Astrocyte (in vitro differentiated cells and primary cell): ENCODE data around the gene RAPGEF5. TPM values are rescaled to one million over a fixed set of nuclear protein-coding genes. Genes with fewer than 3 reads are reported as not detected.

Source experiments
- DNase-seq: peaks from one replicate; pipeline ENCODE4 v3.0.0-alpha.2; 2010; ENCODE audit warnings: low read depth
- FAIRE-seq: peaks from 2 replicates; lab custom pipeline; 2011; peaks lifted over from hg19 to GRCh38; lab: Jason Lieb, UNC
- H2AFZ ChIP-seq: 2 replicates; pipeline ENCODE4 v1.6.0; 2012; ENCODE audit warnings: low read depth, low read length, inconsistent platforms
- H3K27ac ChIP-seq: 2 replicates; pipeline ENCODE4 v1.5.1; 2011; ENCODE audit warnings: low read depth, low read length, inconsistent platforms
- H3K27me3 ChIP-seq: 2 replicates; pipeline ENCODE4 v1.6.0; 2011; ENCODE audit warnings: low read length, inconsistent platforms; ENCODE audit not compliant: insufficient read depth
- H3K36me3 ChIP-seq: 2 replicates; pipeline ENCODE4 v1.5.1; 2011; ENCODE audit warnings: low read length, inconsistent platforms; ENCODE audit not compliant: insufficient read depth
- H3K4me1 ChIP-seq: 2 replicates; pipeline ENCODE4 v1.5.1; 2011; ENCODE audit warnings: low read length, inconsistent platforms; ENCODE audit not compliant: insufficient read depth
- H3K4me2 ChIP-seq: 2 replicates; pipeline ENCODE4 v1.6.0; 2012; ENCODE audit warnings: low read length, inconsistent platforms
- H3K4me3 ChIP-seq: 2 replicates; pipeline ENCODE4 v1.5.1; 2011; ENCODE audit warnings: low read depth, mild to moderate bottlenecking, low read length, inconsistent platforms; ENCODE audit not compliant: insufficient read depth
- H3K79me2 ChIP-seq: 2 replicates; pipeline ENCODE4 v1.6.0; 2012; ENCODE audit warnings: mild to moderate bottlenecking, low read length, inconsistent platforms; ENCODE audit not compliant: insufficient read depth
- H3K9ac ChIP-seq: 2 replicates; pipeline ENCODE4 v1.6.0; 2012; ENCODE audit warnings: mild to moderate bottlenecking, low read length, inconsistent platforms
- H3K9me3 ChIP-seq: 2 replicates; pipeline ENCODE4 v1.5.1; 2012; ENCODE audit warnings: low read depth, mild to moderate bottlenecking, low read length, inconsistent platforms; ENCODE audit not compliant: insufficient read depth
- H4K20me1 ChIP-seq: 2 replicates; pipeline ENCODE4 v1.6.0; 2012; ENCODE audit warnings: low read length, inconsistent platforms; ENCODE audit not compliant: insufficient read depth
- H3K27ac Mint-ChIP-seq: one replicate; pipeline ENCODE4 v1.8.0; 2021; ENCODE audit warnings: mild to moderate bottlenecking, mixed read lengths; ENCODE audit not compliant: unreplicated experiment
- H3K27me3 Mint-ChIP-seq: one replicate; pipeline ENCODE4 v1.8.0; 2021; ENCODE audit warnings: low read depth, mixed read lengths; ENCODE audit not compliant: unreplicated experiment
- H3K36me3 Mint-ChIP-seq: one replicate; pipeline ENCODE4 v1.8.0; 2021; ENCODE audit warnings: low read depth, mixed read lengths; ENCODE audit not compliant: unreplicated experiment
- H3K4me1 Mint-ChIP-seq: one replicate; pipeline ENCODE4 v1.8.0; 2021; ENCODE audit warnings: low read depth, mixed read lengths; ENCODE audit not compliant: unreplicated experiment
- H3K4me3 Mint-ChIP-seq: one replicate; pipeline ENCODE4 v1.8.0; 2021; ENCODE audit warnings: mild to moderate bottlenecking, moderate library complexity, mixed read lengths; ENCODE audit not compliant: unreplicated experiment
- H3K9me3 Mint-ChIP-seq: one replicate; pipeline ENCODE4 v1.8.0; 2021; ENCODE audit warnings: mild to moderate bottlenecking, mixed read lengths; ENCODE audit not compliant: unreplicated experiment
- CTCF ChIP-seq: IDR thresholded peaks from 2 replicates; pipeline ENCODE4 v1.5.1; 2011; ENCODE audit warnings: low read depth, mild to moderate bottlenecking, inconsistent platforms, low read length, moderate library complexity; ENCODE audit not compliant: insufficient read depth
- EZH2 ChIP-seq: IDR thresholded peaks from 2 replicates; pipeline ENCODE4 v1.6.1; 2012; ENCODE audit warnings: mild to moderate bottlenecking, low read length, inconsistent platforms; ENCODE audit not compliant: insufficient read depth
- total RNA-seq: library from RNA; stranded (reverse); gene quantifications from 2 replicates; pipeline ENCODE4 v1.2.1, GENCODE V29; 2021

The RAPGEF5 gene
- total RNA-seq, 1 donor from 2014 or later, result 1.0 TPM

GRCh38 chr7:22090512-22090911 is 266.4 kb downstream of the RAPGEF5 start:
- Mint-ChIP-seq H3K9me3 (no peaks in the 10 kb centered on the region), H3K4me1 (no peaks in the 10 kb centered on the region), H3K27me3 (peaks cover 5% of the 10 kb centered on the region), H3K4me3 (no peak overlapping the region), H3K36me3 (no peaks in the 10 kb centered on the region), H3K27ac (no peak overlapping the region)
- no peak for DNase-seq
- Histone ChIP-seq H3K4me2 (no peak overlapping the region), H3K36me3 (no peaks in the 10 kb centered on the region), H3K9ac (no peak overlapping the region), H3K4me1 (no peaks in the 10 kb centered on the region), H3K27me3 (peaks cover 7% of the 10 kb centered on the region), H4K20me1 (no peaks in the 10 kb centered on the region), H3K9me3 (no peaks in the 10 kb centered on the region), H3K79me2 (no peaks in the 10 kb centered on the region), H3K27ac (no peak overlapping the region), H3K4me3 (no peak overlapping the region), H2AFZ (no peak overlapping the region)
- TF ChIP-seq CTCF (no peak), EZH2 (no peak)
- FAIRE-seq, result no peak

- Histone ChIP-seq H2AFZ (no peak overlapping the region), H3K79me2 (no peaks in the 10 kb centered on the region), H3K27me3 (peaks cover 7% of the 10 kb centered on the region), H3K36me3 (no peaks in the 10 kb centered on the region), H3K9ac (no peak overlapping the region), H3K4me2 (no peak overlapping the region), H3K27ac (no peak overlapping the region), H4K20me1 (no peaks in the 10 kb centered on the region), H3K9me3 (no peaks in the 10 kb centered on the region), H3K4me3 (no peak overlapping the region), H3K4me1 (no peaks in the 10 kb centered on the region)
- FAIRE-seq (no peak), DNase-seq (no peak)
- no peak overlapping the region for H3K4me3 Mint-ChIP-seq
- TF ChIP-seq EZH2 (no peak), CTCF (no peak)
- H3K27me3 Mint-ChIP-seq, result peaks cover 4% of the 10 kb centered on the region
- H3K4me1 Mint-ChIP-seq, result no peaks in the 10 kb centered on the region
- no peak overlapping the region for H3K27ac Mint-ChIP-seq
- H3K9me3 Mint-ChIP-seq, result no peaks in the 10 kb centered on the region
- H3K36me3 Mint-ChIP-seq, result no peaks in the 10 kb centered on the region
Observed at GRCh38 chr7:22090107-22090506, 266.8 kb downstream of the RAPGEF5 start.

- Mint-ChIP-seq H3K4me3 (no peak overlapping the region), H3K27me3 (peaks cover 6% of the 10 kb centered on the region), H3K27ac (no peak overlapping the region), H3K36me3 (no peaks in the 10 kb centered on the region), H3K4me1 (no peaks in the 10 kb centered on the region), H3K9me3 (no peaks in the 10 kb centered on the region)
- Histone ChIP-seq H2AFZ (no peak overlapping the region), H3K27ac (no peak overlapping the region), H3K9ac (no peak overlapping the region), H4K20me1 (no peaks in the 10 kb centered on the region), H3K4me2 (no peak overlapping the region), H3K27me3 (peaks cover 7% of the 10 kb centered on the region), H3K4me3 (no peak overlapping the region), H3K79me2 (no peaks in the 10 kb centered on the region), H3K36me3 (no peaks in the 10 kb centered on the region), H3K4me1 (peaks cover 2% of the 10 kb centered on the region), H3K9me3 (no peaks in the 10 kb centered on the region)
- DNase-seq, result no peak
- FAIRE-seq, result no peak
- no peak for TF ChIP-seq CTCF
Observed at GRCh38 chr7:22088827-22089226, 268.1 kb downstream of the RAPGEF5 start.
